ENCODE measurements around the gene NEK9.

- TF ChIP-seq CTCF (IDR thresholded peaks at IDR 0.05) (no peak), POLR2A (IDR thresholded peaks at IDR 0.05) (no peak), EP300 (IDR thresholded peaks at IDR 0.05) (no peak)
These were observed 43.9 kb upstream of the NEK9 start for GRCh38 chr14:75170772-75171171.
